ENCODE measurements around the gene RAB11FIP4. TPM values are rescaled to one million over a fixed set of nuclear protein-coding genes. Genes with fewer than 3 reads are reported as not detected.
"Not testable (repeated sequence)": the region's sequence is repeated elsewhere in the genome, so short reads cannot be mapped to it uniquely, and the experiment has no call there.

RAB11FIP4 gene
- 10 to 100 TPM; 35.6 to 62.2 TPM for total RNA-seq
- 12.5 TPM for polyA plus RNA-seq (2013, experiment 1 of 2)
- polyA plus RNA-seq (2013, experiment 2 of 2): 12.2 TPM
- long read RNA-seq, experiment 1, partial matches to known transcripts: 7 of 18 reads
- long read RNA-seq, experiment 1, other reads (novel, unspliced or antisense): 11 of 18 reads
- long read RNA-seq, experiment 2, full-length matches to known transcripts: 51 of 76 reads
- long read RNA-seq, experiment 2, partial matches to known transcripts: 6 of 76 reads
- long read RNA-seq, experiment 2, other reads (novel, unspliced or antisense): 19 of 76 reads
- long read RNA-seq, experiment 3, transcript RAB11FIP4-201 (13 exons, 1,968 nt): major isoform, 216 of 246 reads
- long read RNA-seq, experiment 3, partial matches to known transcripts: 7 of 246 reads
- long read RNA-seq, experiment 3, other reads (novel, unspliced or antisense): 23 of 246 reads
- long read RNA-seq, experiment 4: 0 reads

- no peak for TF ChIP-seq CTCF (conservative IDR thresholded peaks at IDR 0.05)
- H3K9ac ChIP-seq (ENCODE audit: extremely low read depth, low read length, poor library complexity, severe bottlenecking): no peak within 1 kb of the TSS
- peak; percentile 79 for DNase-seq
- peaks cover 9% of the 10 kb centered on the region for H3K4me1 ChIP-seq (ENCODE audit: control insufficient read depth, insufficient read depth, low read length)
- 0 to 1% methylated on average over 17 to 54 of the region's 69 CpGs for WGBS, 2 experiments (ENCODE audit: insufficient coverage in 1 of 2, insufficient read length in 1 of 2)
- H3K4me3 Mint-ChIP-seq: peak within 1 kb of the TSS; percentile 56
- no peak within 1 kb of the TSS for H3K4me3 ChIP-seq (ENCODE audit: low read length)
- H3K27me3 Mint-ChIP-seq (ENCODE audit: insufficient read depth): peaks cover 44% of the 10 kb centered on the region
- H3K27ac ChIP-seq (ENCODE audit: low read depth, low read length): no peak within 1 kb of the TSS
- H3K9me3 Mint-ChIP-seq: no peaks in the 10 kb centered on the region
- H3K4me1 Mint-ChIP-seq: peaks cover 14% of the 10 kb centered on the region
- no peaks in the 10 kb centered on the region for H3K9me3 ChIP-seq (ENCODE audit: control insufficient read depth, low read length)
- no peak within 1 kb of the TSS for H3K27ac Mint-ChIP-seq
- H3K36me3 ChIP-seq (ENCODE audit: control insufficient read depth, insufficient read depth, low read length): no peaks in the 10 kb centered on the region
- no peaks in the 10 kb centered on the region for H3K36me3 Mint-ChIP-seq (ENCODE audit: low read depth)
- H3K27me3 ChIP-seq (ENCODE audit: control insufficient read depth, insufficient read depth, low read length, poor library complexity, severe bottlenecking): peaks cover 51% of the 10 kb centered on the region
Observed at GRCh38 chr17:31391496-31391949, at the start of gene RAB11FIP4. Gene RAB11FIP4 (plus strand): TSS chr17:31391675. CDS start chr17:31391853, 178 bp downstream.

GRCh38 chr17:31345191-31345747 lies 46.2 kb upstream of the RAB11FIP4 start:
- not testable (repeated sequence) for H3K4me3 Mint-ChIP-seq; H3K9ac ChIP-seq (ENCODE audit: extremely low read depth, low read length, poor library complexity, severe bottlenecking); H3K4me3 ChIP-seq (ENCODE audit: low read length); DNase-seq; H3K27me3 ChIP-seq (ENCODE audit: control insufficient read depth, insufficient read depth, low read length, poor library complexity, severe bottlenecking); H3K9me3 ChIP-seq (ENCODE audit: control insufficient read depth, low read length); H3K4me1 ChIP-seq (ENCODE audit: control insufficient read depth, insufficient read depth, low read length); H3K27me3 Mint-ChIP-seq (ENCODE audit: insufficient read depth); H3K27ac Mint-ChIP-seq; H3K9me3 Mint-ChIP-seq; H3K4me1 Mint-ChIP-seq; H3K27ac ChIP-seq (ENCODE audit: low read depth, low read length)
- H3K36me3 ChIP-seq (ENCODE audit: control insufficient read depth, insufficient read depth, low read length): peaks cover 50% of the 10 kb centered on the region
- 100% methylated on average over 3 of the region's 34 CpGs; no CpG with 5 or more reads in 1 of the 2 experiments for WGBS, 2 experiments (ENCODE audit: insufficient coverage in 1 of 2, insufficient read length in 1 of 2)
- H3K36me3 Mint-ChIP-seq (ENCODE audit: low read depth): peaks cover 38% of the 10 kb centered on the region

GRCh38 chr17:31349454-31349853 lies 42.0 kb upstream of the RAB11FIP4 start:
- Histone ChIP-seq H3K9ac (ENCODE audit: extremely low read depth, low read length, poor library complexity, severe bottlenecking) (no peak overlapping the region), H3K4me1 (ENCODE audit: control insufficient read depth, insufficient read depth, low read length) (no peaks in the 10 kb centered on the region), H3K36me3 (ENCODE audit: control insufficient read depth, insufficient read depth, low read length) (peaks cover 52% of the 10 kb centered on the region), H3K4me3 (ENCODE audit: low read length) (no peak overlapping the region), H3K27ac (ENCODE audit: low read depth, low read length) (no peak overlapping the region), H3K9me3 (ENCODE audit: control insufficient read depth, low read length) (no peaks in the 10 kb centered on the region), H3K27me3 (ENCODE audit: control insufficient read depth, insufficient read depth, low read length, poor library complexity, severe bottlenecking) (no peaks in the 10 kb centered on the region)
- H3K36me3 Mint-ChIP-seq (ENCODE audit: low read depth): peaks cover 47% of the 10 kb centered on the region
- no peak for TF ChIP-seq CTCF (conservative IDR thresholded peaks at IDR 0.05)
- H3K27ac Mint-ChIP-seq: no peak overlapping the region
- DNase-seq: no peak
- H3K4me1 Mint-ChIP-seq: no peaks in the 10 kb centered on the region
- H3K27me3 Mint-ChIP-seq (ENCODE audit: insufficient read depth): no peaks in the 10 kb centered on the region
- no peaks in the 10 kb centered on the region for H3K9me3 Mint-ChIP-seq
- H3K4me3 Mint-ChIP-seq: no peak overlapping the region

Data from endodermal cell (in vitro differentiated cells).